OCI-LY3 (cell line): ENCODE measurements around the gene DOCK4.

Experiments used
- CTCF ChIP-seq: fragments of 200-600, 300-600 bp; sonication (generic); IDR thresholded peaks from 2 replicates; pipeline ENCODE4 v1.5.1; 2014; ENCODE audit warnings: antibody characterized with exemption, low read length, low read depth
- EZH2phosphoT487 ChIP-seq: fragments of 200-600 bp; shearing (Covaris generic); IDR thresholded peaks from 2 replicates; pipeline ENCODE4 v1.6.1; 2018; ENCODE audit warnings: antibody characterized with exemption, mixed run types, low read depth

- TF ChIP-seq CTCF (peak; percentile 77), EZH2phosphoT487 (no peak)
These were observed 475.5 kb downstream of the DOCK4 start for GRCh38 chr7:111730476-111731300.
